NCI-H1417 (cell line): ENCODE measurements around the gene SLC10A6.
A peak's percentile ranks its signal among the peaks of the same experiment; 100 is the strongest.

Experiments used
- DNase-seq, 3 experiments: peaks; one replicate each; lab custom pipeline; 2025; lab: John Stamatoyannopoulos, UW

Gene SLC10A6

DNA sequence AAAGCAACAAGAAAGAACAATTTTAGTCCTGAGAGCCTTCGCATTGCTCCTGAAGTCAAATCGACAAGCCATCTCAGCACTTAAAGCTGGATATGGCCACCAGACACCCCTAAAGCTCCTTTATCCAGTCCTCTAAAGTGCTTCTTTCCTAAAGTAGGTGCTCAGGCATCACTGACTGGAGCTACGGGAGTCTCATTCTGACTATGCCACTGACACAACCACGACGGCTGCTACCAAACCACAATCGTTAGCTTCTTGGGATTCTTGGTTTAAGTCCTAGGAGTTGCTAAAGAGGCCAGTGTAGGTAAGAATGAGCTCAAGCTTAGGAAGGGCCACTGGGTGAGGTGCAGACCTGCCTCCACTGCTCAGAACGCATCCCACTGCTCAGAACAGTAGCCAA is 1.0 kb downstream of the SLC10A6 start:
- DNase-seq = no peak

DNA sequence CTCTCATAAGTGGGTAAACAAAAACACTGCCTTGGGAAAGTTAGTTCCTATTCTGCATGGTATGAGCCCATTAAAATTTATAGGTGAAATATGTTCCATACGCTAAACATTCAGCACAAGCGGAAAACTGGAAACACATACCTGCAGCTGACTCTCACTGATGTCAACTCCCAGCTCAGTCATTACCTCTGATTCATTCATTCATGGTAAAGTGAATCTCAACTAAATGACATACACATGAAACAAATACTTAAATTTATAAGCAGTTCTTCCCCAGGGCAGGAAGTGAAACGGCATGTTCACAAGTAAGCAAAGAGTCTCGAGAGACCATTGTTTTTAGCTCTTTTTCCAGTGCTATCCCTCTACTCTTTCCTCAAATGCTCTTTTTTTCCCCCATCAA is 1.6 kb downstream of the SLC10A6 start:
- DNase-seq = no peak

DNA sequence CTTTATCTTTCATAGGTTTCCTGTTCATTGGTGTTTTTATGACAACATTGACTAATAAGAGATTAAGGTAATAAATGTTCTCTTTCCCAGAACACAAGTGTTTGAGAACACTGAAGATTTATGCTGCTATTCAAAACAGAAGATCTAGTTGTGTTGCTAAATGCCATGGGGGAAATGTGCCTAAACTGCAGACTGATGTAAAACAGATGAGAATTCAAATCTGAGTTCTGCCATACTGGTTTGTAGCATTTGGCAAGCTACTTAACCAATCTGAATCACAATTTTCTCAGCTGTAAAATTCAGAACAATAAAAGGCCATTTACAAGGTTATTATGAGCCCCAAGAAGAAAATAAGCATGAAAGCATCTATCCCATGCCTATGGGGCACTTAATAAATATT is 2.3 kb downstream of the SLC10A6 start:
- DNase-seq = no peak

DNA sequence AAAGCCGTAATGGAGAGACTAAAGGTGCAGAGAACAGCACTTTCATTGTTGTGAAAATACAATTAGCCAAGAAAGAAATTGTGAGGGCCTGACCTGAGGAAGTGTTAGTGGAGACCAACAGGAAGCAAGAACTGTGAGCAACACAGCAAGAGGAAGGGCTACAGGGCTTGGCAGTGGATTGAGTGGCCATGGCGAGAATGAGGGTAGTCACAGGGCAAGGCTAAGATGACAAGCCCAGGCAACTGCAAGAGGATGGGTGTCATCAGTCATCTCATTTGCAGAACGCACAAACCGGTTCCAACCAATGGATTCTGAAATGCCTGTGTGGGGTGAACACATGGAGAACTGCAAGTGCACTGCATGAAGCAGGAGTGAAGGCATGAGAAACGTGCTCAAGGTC is 3.6 kb downstream of the SLC10A6 start:
- DNase-seq = no peak

DNA sequence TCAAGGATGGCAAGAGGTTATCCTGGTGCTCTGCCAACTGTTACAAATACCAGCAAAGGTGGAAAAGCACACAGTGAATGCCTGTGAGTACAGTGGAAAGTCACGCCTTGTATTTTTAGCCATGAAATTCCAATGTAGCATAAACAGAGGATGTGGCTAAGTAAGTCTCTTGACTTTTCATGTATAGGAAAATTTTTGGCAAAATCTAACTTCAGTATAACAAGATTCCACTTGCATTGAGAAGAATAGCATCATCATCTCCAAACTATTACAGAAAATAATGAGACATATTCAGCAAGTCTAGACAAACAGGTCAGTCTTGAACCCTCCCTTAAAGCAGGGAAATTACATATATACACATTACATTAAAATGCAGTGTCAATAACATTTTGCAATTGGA is 7.9 kb downstream of the SLC10A6 start:
- DNase-seq = no peak

DNA sequence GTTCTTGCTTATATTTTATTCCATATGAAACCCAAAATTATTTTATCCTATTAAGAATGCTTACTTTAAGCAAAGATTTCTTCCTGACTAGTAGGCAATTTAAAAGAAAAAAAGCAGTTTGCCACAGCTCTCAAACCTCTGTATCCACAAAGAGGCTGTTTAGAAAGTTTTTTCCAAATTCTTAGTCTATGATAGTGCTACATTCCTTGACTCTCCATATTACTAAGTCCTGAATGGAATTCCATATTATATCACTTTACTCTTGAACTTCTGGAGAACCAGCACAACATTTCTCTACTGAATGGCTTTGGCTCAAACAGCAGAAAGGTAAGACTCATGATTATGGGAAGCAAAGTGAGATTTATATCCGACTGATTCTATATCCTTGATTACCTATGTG is 8.3 kb downstream of the SLC10A6 start:
- DNase-seq = no peak

DNA sequence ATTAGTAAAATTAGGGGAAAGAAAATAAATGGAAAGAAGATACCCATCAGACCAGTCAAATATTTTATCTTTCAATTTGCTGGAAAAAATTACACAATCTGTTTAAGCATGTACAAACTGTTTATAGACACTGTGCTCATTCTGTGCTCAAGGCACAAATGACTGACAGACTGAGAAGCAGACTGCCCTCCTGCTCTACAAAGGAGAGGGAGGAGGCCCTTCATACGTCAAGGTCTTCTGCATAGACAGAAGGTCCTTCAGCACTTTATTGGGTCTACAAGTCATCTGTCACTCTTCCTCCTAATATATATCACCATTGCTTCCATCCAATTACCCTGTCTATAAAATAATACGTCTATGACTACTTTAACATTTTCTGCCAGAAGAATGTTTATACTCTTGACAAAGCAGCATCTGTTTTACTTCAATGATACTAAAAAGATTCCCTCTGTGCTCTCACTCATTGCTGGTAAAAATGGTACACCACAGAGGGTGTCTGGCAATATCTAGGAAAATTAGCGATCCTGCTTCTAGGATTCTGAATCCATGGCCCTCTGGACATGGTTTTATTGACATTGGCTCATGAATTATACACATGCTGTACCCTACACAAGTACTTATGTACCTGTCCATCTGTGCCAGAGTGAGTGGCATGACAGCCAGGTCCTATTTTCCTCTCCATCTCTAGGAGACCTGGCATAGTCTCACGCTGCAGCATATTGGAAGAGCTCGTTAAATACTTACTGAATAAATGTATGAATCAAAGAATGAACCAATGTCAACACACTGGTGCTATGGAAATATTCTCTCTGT is 11.3 kb downstream of the SLC10A6 start:
- peak in 1 of 3 experiments; percentile 31 for DNase-seq

DNA sequence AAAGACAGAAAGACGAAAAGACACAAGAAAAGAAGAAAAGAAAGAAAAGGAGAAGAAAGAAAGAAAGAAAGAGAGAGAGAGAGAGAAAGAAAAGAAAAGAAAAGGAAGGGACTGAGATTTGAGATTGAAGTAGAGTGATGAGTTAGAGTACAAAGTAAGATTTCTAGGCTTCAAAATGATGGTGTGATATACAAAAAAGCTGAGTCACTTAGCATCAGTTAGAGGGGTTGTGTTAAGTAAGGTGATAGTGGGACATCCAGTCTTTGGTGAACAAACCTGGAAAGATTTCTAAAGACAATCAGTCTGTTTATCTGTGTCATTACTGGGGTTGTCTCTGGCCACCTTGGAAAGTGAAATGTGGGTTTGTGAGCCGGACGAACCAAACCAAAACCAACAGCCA is 13.5 kb downstream of the SLC10A6 start:
- DNase-seq = no peak

DNA sequence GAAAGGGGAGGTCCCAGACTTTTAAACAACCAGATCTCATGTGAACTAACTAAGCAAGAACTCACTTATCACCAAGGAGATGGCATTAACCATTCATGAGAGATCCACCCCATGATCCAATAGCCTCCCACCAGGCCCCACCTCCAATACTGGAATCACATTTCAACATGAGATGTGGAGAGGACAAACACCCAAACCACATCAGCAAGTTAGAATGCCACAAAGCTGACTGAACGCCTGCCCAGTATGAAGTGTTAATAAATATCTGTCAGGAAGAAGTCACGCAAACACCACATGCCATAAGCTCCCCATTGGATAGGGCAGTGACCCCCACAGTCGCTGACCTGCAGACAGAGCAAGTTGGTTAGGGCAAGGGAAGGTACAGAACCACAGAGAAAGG is 14.3 kb downstream of the SLC10A6 start:
- peak in 1 of 3 experiments; percentile 15 for DNase-seq

DNA sequence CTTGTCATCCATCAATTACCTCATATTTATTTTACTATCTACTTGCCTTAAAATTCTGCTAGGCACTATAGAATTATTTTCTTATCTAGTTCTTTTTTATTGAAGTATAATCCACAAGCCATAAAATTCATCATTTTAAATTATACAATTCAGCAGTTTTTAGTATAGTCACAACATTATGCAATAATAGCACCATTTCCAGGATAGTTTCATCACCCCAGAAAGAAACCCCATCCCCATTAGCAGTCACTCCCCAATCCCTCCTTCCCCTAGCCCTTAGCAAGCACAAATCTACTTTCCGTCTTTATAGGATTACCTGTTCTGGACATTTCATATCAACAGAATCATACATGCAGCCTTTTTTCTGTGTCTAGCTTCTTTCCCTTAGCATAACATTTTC is 15.6 kb downstream of the SLC10A6 start:
- no peak for DNase-seq

DNA sequence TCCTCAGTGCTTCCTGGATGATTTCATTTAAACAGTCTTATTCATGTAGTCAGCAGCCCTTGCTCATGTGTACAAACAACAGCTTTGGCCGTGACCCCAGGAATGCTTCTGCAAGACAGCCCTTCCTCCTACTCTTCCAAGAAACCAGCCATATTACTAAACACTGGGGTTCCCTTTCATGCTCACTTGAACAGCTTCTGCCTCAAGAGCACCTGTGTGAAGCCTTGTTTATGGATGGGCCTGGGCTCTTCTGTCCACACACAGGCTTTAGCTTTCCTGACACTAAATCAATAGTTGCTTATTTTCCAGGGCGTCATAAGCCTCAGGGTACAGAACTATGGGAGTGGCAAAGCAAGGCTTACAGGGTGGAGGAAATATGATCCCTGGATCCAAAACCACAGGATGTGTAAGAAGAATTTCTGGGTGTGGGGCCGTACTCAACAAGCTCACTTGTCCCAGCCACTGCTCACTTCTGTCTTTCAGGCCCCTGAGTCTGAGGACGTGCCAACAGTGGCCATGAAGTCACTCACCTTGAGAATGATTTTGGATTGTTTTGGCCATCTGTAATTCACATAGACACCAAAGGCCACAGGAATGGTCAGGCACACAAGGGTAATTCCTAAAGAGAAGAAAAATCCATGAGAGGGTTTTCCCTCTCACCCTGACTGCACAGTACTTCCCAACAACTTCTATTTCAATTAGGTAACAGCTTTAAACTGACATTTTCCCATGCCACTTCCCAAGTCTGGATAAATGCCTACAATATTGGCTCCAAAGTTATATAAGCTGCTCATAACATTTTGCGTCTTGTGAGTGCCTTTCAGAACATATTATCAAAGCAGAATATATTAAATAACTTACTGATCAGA is 17.7 kb downstream of the SLC10A6 start:
- DNase-seq = peak; percentile 4 to 75 (median 43)

DNA sequence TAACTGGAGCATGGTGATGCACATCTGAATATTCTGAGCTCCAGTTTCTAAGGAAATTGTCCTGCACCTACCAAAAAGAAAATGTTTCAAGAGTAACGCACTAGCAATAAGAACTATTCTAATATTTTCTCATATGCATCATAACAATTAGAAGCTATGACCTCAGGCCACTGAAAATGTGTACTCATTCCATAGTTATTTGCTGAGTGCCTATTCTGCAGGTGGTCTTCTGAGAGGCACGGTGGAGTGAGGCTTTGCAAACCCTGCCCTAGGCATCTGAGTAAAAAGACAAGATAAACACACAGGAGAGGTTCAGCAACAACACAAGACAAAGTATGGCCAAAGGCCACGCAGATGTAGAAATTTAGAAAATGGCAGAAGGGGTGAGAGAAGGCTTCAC is 23.7 kb downstream of the SLC10A6 start:
- DNase-seq = peak in 1 of 3 experiments; percentile 21

DNA sequence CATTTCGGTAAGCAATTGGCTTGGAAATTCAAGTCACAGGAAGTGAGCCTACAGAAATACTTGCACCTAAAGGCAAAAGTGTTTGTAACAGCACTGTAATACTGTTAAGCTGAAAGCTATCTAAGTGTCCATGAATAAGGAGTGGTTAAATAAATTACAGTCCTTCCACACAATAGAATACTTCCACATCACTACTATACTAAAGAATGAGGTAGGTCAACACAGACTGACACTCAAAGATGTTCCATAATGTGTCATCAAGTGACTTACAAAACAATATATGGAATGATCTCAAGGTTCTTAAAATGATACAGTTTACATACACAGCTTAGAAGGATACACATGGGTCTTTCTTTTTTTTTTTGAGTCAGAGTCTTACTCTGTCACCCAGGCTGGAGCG is 27.0 kb downstream of the SLC10A6 start:
- no peak for DNase-seq

DNA sequence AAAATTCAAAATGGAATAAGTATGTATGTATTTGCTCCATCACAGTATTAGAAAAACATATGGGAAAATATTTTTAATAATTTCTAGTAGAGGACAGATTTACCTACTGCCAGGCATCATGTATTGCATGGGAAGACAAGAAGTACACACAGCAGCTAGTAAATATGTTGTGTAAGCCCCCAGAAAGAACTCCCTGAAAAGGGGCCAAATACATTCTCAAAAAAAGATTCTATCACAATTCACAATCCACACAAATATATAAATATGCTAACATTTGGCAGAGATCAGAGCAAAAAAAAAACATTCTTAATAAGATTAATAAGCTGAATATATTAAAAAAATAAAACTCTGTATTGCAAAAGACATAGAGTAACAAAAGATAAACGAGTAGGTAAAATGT is 28.0 kb downstream of the SLC10A6 start:
- no peak for DNase-seq

DNA sequence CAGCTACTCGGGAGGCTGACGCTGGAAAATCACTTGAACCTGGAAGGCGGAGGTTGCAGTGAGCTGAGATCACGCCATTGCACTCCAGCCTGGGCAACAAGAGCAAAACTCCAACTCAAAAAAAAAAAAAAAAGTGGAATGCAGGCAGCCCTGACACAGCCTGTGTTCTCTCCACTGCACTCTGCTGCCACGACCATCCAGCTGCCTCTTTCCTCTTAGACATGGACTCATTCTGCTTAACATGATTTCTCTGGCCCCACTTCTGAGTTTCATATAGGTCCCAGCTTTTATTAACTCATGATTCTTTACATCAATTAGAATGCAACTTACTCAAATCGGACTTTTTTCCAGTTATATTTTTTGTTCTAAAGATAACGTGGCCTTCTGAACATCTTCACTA is 29.6 kb downstream of the SLC10A6 start:
- DNase-seq = no peak

DNA sequence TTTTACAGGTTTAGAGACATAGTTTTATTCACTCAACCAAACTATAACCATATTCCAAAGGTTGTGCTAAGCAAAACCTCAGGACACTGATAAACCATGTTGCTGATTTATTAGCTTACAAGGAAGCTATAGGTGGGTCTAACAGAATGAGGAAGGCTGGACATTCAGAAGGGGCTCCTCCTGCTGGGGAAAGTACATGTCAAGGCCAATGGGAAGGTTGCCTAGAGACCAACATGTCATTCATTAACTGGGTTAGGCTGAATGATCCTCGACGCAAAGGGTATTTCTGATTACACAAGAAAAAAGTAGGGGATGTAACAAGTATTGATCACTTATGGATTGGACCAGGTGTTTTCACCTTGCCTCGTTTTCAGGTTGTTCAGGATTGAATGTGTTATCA is 30.3 kb downstream of the SLC10A6 start:
- DNase-seq = no peak

DNA sequence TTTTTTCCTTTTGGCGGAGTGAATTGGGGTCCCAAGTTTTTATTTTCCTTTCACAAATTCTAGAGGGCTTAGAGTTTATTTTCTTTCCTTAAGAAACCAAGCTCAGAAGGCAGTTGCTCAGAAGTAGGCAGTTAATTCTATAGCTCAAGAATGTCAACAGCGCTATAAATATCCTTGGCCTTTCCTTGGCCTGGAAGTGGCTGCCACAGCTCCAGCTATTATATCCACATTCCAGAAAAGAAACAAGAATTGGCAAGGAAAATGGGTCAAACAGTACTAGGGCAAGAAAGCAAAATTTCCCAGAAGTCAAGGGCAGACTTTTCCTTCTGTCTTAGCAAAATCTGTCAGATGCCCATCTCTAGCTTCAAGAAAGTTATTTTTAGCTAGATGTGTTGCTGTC is 31.0 kb downstream of the SLC10A6 start:
- no peak for DNase-seq

DNA sequence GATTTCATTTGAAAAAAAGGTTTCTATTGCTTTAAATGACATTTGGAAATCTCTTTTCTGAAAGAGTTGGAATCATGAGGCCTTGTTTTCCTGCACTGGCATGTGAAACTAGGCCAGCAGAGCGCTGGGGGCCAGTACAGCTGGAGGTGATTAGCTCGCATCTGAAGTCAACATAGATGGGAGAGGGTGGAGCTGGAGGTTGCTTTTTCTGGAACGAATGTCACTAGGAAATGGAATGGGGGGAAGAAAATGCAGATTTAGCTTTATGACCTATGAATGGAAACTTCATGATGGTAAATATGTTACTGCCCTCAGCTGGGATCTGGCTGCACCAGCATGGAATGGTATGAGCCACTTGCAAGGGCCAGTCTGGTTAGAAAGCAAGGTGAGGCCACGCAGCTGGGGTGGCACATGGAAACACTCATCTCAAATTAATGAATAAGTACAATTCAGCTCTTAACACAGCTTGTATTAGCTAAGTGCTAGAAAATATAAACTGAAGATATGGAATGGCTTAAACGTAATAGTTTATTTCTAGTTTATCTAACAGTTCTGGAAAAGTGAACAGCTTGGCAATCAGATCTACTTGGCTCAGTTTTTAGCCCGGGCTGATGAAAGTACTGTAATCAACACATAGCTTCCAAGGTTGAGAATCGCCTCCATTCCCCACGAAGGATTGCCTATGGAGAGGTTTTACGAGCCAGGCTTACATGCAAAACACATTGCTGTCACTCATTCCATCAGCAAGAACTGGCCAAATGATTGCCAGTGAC is 32.5 kb downstream of the SLC10A6 start:
- no peak for DNase-seq

DNA sequence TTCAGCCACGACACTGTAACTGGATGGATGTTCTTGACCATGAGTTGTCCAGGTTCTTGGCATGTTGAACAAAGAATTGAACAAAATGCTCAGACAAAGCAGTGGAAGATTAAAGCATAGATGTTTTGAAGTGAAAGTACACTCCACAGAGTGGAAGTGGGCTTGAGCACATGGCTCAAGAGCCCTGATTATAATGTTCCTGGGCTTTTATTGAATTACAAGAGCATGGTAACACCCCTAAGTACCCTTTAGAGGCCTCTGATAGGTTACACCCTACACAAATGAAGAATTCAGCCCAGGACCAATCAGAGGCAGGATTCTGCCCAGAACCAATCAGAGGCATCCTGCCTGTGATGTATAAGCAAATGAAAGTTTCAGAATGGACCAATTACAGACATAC is 33.5 kb downstream of the SLC10A6 start:
- DNase-seq = no peak

DNA sequence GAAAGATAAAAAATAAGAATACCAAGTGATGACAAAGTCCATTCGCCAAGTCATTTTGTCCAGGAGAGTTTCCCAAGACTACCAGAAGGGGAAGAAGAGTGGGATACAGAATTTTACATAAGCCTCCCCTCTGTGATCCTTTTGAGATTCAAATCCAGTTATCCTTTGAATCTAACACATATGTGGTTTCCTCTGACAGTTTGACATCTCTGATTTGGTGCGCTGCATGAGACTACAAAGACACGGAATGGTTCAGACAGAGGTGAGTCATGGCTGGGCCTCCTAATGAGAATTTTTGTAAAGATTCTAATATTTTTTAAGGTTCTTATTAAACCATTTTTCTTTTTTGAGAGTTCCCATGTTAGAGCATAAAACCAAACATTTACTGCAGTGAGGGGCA is 38.3 kb downstream of the SLC10A6 start:
- no peak for DNase-seq

DNA sequence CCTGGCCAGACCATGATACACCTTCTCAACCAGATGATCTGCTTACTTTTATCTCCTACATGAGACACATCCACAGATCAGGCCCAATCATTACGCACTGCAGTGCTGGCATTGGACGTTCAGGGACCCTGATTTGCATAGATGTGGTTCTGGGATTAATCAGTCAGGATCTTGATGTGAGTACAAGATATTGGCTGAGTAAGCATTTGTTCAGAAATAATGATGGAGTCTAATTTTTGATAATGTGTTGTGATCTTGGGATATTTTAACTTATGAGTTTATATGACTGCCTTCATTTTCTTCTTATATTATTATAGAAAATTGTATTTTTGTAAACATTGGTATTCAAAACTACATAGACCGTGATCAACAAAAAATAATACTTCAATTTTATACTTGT is 39.4 kb downstream of the SLC10A6 start:
- no peak for DNase-seq

DNA sequence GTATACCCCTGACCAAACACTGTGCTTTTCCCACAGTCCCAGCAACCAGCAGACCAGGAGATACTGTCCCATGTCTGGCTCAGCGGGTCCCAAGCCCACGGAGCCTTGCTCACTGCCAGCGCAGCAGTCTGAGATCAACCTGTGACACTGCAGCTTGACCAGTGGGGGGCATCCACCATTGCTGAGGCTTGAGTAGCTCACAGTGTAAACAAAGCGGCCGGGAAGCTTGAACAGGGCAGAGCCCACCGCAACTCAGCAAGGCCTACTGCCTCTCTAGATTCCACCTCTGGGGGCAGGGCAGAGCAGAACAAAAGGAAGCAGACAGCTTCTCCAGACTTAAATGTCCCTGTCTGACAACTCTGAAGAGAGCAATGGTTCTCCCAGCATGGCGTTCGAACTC is 58.1 kb downstream of the SLC10A6 start:
- no peak for DNase-seq

DNA sequence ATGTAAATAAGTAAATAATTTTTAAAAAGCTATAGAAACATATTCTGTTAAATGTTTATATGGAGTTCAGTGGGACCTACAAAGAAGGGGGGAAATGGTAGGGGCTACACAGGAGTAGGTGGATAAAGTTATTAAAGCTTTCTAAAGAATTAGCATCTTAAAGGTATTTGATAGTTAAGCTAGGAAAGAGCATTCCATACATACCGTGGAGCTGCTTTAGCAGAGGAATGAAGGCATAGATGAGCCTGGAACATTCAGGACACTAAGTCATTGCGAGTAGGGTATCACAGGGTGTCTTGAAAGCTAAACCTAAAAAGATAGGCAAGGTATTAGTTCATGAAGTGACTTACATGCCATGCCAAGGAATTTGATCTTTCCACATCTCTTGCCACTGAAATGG is 60.4 kb downstream of the SLC10A6 start:
- no peak for DNase-seq
